A673 (cell line): Measurements from ENCODE around the gene LRRN4CL. TPM values are rescaled to one million over a fixed set of nuclear protein-coding genes. Genes with fewer than 3 reads are reported as not detected.

Source experiments
- BruUV-seq: library from RNA; stranded (reverse); fragments of 400-500 nt; replicated peaks from 2 replicates; lab custom pipeline; 2021; lab: Mats Ljungman, UMichigan
- CTCF ChIA-PET: fragments of 300-600 bp; sonication (Branson Sonifier 250); formaldehyde crosslinking; loops from one replicate; lab custom pipeline; 2022; ENCODE audit warnings: antibody characterized with exemption; lab: Charles Lee
- POLR2A ChIA-PET: fragments of 300-600 bp; sonication (Branson Sonifier 250); formaldehyde crosslinking; loops from one replicate; lab custom pipeline; 2022; ENCODE audit warnings: antibody characterized with exemption; ENCODE audit not compliant: low non-redundant PET; lab: Charles Lee
- DNase-seq: peaks from one replicate; pipeline ENCODE4 v3.0.0-alpha.2; 2015; ENCODE audit warnings: low spot score
- H3K27ac ChIP-seq: fragments of 200-600 bp; sonication (generic); 2 replicates; pipeline ENCODE4 v1.5.1; 2016; ENCODE audit warnings: mixed run types, low read depth, mild to moderate bottlenecking, mixed read lengths, antibody characterized with exemption, low read length; ENCODE audit not compliant: poor library complexity, severe bottlenecking
- H3K27me3 ChIP-seq: fragments of 200-600 bp; sonication (generic); replicated peaks from 2 replicates; pipeline ENCODE4 v1.6.1; 2017; ENCODE audit warnings: mixed run types, low read depth, mild to moderate bottlenecking, mixed read lengths, antibody characterized with exemption, low read length; ENCODE audit not compliant: insufficient read depth, poor library complexity
- H3K36me3 ChIP-seq: fragments of 200-600 bp; sonication (generic); 2 replicates; pipeline ENCODE4 v1.6.1; 2016; ENCODE audit warnings: mixed run types, mild to moderate bottlenecking, mixed read lengths, antibody characterized with exemption, low read length; ENCODE audit not compliant: insufficient read depth, poor library complexity, severe bottlenecking
- H3K4me1 ChIP-seq: fragments of 200-600 bp; sonication (generic); 2 replicates; pipeline ENCODE4 v1.6.1; 2017; ENCODE audit warnings: mixed run types, mild to moderate bottlenecking, mixed read lengths, antibody characterized with exemption, low read length; ENCODE audit not compliant: insufficient read depth, poor library complexity, severe bottlenecking
- H3K4me3 ChIP-seq: fragments of 200-600 bp; sonication (generic); 2 replicates; pipeline ENCODE4 v1.5.1; 2016; ENCODE audit warnings: low read depth, mixed run types, mild to moderate bottlenecking, mixed read lengths, low read length; ENCODE audit not compliant: poor library complexity, severe bottlenecking
- H3K9me3 ChIP-seq: fragments of 200-600 bp; sonication (generic); 2 replicates; pipeline ENCODE4 v1.6.1; 2016; ENCODE audit warnings: mixed run types, low read depth, mild to moderate bottlenecking, mixed read lengths, antibody characterized with exemption, low read length; ENCODE audit not compliant: poor library complexity, severe bottlenecking
- CTCF ChIP-seq: fragments of 300-800, 200-600 bp; sonication (generic); conservative IDR thresholded peaks from 2 replicates; pipeline ENCODE4 v1.5.1; 2017; ENCODE audit warnings: low read depth, mild to moderate bottlenecking, antibody characterized with exemption, low read length, moderate library complexity, mixed read lengths
- EZH2 ChIP-seq: fragments of 200-600 bp; sonication (generic); IDR thresholded peaks from 2 replicates; pipeline ENCODE4 v1.6.1; 2017; ENCODE audit warnings: borderline replicate concordance, low read depth, mild to moderate bottlenecking, mixed read lengths, antibody characterized with exemption, low read length; ENCODE audit not compliant: poor library complexity, severe bottlenecking
- intact Hi-C: fragments of 100-400 bp; cut with micrococcal nuclease; formaldehyde crosslinking; loops from one replicate; pipeline ENCODE4 v1.10.0; 2022; ENCODE audit not compliant: unreplicated experiment
- total RNA-seq: library from RNA; stranded (reverse); gene quantifications from 2 replicates; pipeline ENCODE4 v1.2.3, GENCODE V29; 2021

Gene LRRN4CL
- total RNA-seq, 1 experiment from 2014 or later, result 0.37 TPM

GRCh38 chr11:62716816-62717215 is 27.5 kb upstream of the LRRN4CL start:
- intact Hi-C loops, result no loop called here
- no TSS peak for BruUV-seq
- ChIA-PET CTCF (no interaction called here), POLR2A (interaction anchor here (0.6 to 0.7 kb wide), 2 partner anchors 44 to 139 kb away, joined by 6 to 8 read pairs; no protein-coding TSS in a partner anchor)
- H3K36me3 ChIP-seq, result peaks cover 96% of the 10 kb centered on the region
- H3K4me1 ChIP-seq, result peaks cover 4% of the 10 kb centered on the region
- no peaks in the 10 kb centered on the region for H3K27me3 ChIP-seq
- no peak for DNase-seq
- no peak for TF ChIP-seq CTCF
- TF ChIP-seq EZH2, result no peak
- H3K9me3 ChIP-seq, result no peaks in the 10 kb centered on the region
- no peak overlapping the region for H3K4me3 ChIP-seq
- peak overlapping the region; percentile 2 for H3K27ac ChIP-seq

DNA sequence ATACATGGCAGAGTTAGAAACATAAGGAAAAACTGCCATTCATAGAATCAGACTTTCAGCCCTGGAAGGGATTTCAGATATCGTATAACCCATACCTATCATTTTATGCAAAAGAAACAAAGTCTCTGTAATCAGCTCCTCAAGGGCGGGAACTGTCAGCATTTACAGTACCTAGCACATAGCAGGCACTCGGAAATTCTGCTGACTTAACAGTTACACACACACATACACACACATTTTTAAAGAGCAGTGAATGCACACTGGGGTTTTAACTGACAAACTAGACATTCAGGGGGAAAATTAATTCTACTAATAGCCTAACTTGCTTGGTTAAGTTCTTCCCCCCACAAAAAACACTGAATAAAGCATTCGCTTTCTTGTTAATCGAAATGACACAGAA is 26.9 kb upstream of the LRRN4CL start:
- Histone ChIP-seq H3K27me3 (no peaks in the 10 kb centered on the region), H3K4me3 (no peak overlapping the region), H3K4me1 (peaks cover 4% of the 10 kb centered on the region), H3K9me3 (no peaks in the 10 kb centered on the region), H3K27ac (peak overlapping the region; percentile 2), H3K36me3 (peaks cover 96% of the 10 kb centered on the region)
- BruUV-seq, result no TSS peak
- no peak for DNase-seq
- CTCF ChIA-PET, result no interaction called here
- POLR2A ChIA-PET, result interaction anchor here (0.6 kb wide), 1 partner anchor 139 kb away, joined by 8 read pairs; no protein-coding TSS in a partner anchor
- intact Hi-C loops, result no loop called here
- TF ChIP-seq CTCF (no peak), EZH2 (no peak)

DNA sequence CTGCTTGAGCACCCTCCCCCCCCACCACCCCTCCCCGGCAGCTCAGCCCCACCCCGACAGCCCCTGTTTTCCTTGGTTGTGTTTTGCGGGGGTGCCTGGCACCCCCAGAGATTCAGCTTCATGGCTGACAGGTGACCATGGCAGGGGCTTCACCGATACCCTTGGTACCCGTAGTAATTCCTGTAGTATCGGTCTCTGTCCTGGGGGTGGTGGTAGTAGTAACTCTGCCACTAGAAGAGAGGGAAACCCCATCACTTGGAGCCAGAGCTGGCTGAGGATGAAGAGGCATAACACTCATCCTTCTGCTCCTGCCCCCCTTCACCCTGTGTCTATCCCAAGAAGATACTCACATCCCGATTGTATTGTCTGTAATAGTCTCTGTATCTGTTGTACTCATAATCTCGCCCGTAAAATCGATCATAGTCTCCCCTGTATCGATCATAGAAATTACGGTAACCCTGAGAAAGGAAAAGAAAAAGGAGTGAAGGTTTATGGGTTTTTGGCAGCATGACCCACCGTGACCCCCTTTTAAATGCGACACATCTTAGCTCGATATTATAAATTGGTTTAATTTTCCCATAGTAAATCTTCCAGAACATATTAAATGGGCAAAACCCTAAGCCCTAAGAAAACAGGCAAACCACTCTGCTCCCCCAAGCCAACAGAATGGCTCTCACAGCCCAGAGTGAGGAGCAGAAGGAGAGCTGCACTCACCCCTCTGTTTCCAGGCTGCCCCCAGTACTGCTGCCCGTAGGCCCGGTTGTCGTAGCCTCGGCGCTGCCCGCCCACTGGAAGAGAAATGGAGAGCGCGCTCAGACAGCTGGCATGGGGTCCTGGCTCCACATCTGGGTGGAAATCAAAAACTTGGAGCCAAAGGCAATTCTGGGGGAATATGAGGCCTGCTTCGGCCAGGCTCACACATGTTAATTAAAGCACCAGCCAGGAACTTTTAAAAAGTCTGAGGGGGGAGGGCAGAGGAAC is 26.1 kb upstream of the LRRN4CL start:
- Histone ChIP-seq H3K27me3 (no peaks in the 10 kb centered on the region), H3K4me1 (peaks cover 4% of the 10 kb centered on the region), H3K9me3 (no peaks in the 10 kb centered on the region), H3K27ac (peak overlapping the region; percentile 2), H3K36me3 (peaks cover 95% of the 10 kb centered on the region), H3K4me3 (no peak overlapping the region)
- no peak for DNase-seq
- CTCF ChIA-PET, result no interaction called here
- TF ChIP-seq EZH2 (no peak), CTCF (no peak)
- BruUV-seq, result no TSS peak
- POLR2A ChIA-PET, result no interaction called here
- intact Hi-C loops, result no loop called here
